Adipose tissue (tissue), 3 donors: Measurements from ENCODE around the gene LMF1. TPM values are rescaled to one million over a fixed set of nuclear protein-coding genes. Genes with fewer than 3 reads are reported as not detected.
"Not testable (repeated sequence)": the region's sequence is repeated elsewhere in the genome, so short reads cannot be mapped to it uniquely, and the experiment has no call there.

Experiments used
- H3K27ac ChIP-seq: one replicate; pipeline ENCODE4 v1.5.1; 2013; ENCODE audit warnings: low read depth, low read length
- WGBS, 3 donors: extraction: QIAGEN DNeasy Blood & Tissue Kit; methylation state at CpG; one replicate each; pipeline ENCODE4 v1.1.7; 2013; 5-methylcytosine and 5-hydroxymethylcytosine counted together
- polyA plus RNA-seq, 3 donors: library from polyadenylated mRNA; stranded (reverse); fragments of 200-250 nt; gene quantifications; one replicate each; pipeline ENCODE4 v1.2.3, GENCODE V29; 2013
- donor health status: healthy with polysubstance abuse.
- donor health status: Bipolar disorder and iron deficiency.
- donor health status: healthy.

LMF1 gene
- polyA plus RNA-seq, 3 donors: 8.7 to 13.0 (median 12.3) TPM

- WGBS, 3 donors: 95 to 96% (median 95%) methylated on average over 5 of the region's 5 CpGs
- no peak overlapping the region for H3K27ac ChIP-seq
Observed at GRCh38 chr16:884232-884631, 86.6 kb downstream of the LMF1 start.

GRCh38 chr16:883781-884180 is 87.0 kb downstream of the LMF1 start:
- no peak overlapping the region for H3K27ac ChIP-seq
- 94 to 98% (median 98%) methylated on average over 2 of the region's 2 CpGs for WGBS, 3 donors

- no peak overlapping the region for H3K27ac ChIP-seq
- WGBS, 3 donors: 88 to 94% (median 94%) methylated on average over 3 of the region's 3 CpGs
Observed at GRCh38 chr16:883340-883739, 87.4 kb downstream of the LMF1 start.

- WGBS, 3 donors: 92 to 97% (median 94%) methylated on average over 14 to 15 of the region's 15 CpGs
- H3K27ac ChIP-seq: not testable (repeated sequence)
Observed at GRCh38 chr16:882671-883070, 88.1 kb downstream of the LMF1 start.

- 82 to 91% (median 86%) methylated on average over 7 of the region's 7 CpGs for WGBS, 3 donors
Observed at GRCh38 chr16:882256-882655, 88.5 kb downstream of the LMF1 start.

GRCh38 chr16:881219-882097 is 89.3 kb downstream of the LMF1 start:
- no peak overlapping the region for H3K27ac ChIP-seq
- 85 to 88% (median 86%) methylated on average over 21 of the region's 21 CpGs for whole genome bisulfite sequencing, 3 donors

More at GRCh38 chr16:882256-882655, 88.5 kb downstream of the LMF1 start:
- no peak overlapping the region for H3K27ac ChIP-seq

GRCh38 chr16:880471-881171 is 90.2 kb downstream of the LMF1 start:
- no peak overlapping the region for H3K27ac ChIP-seq
- 91 to 96% (median 95%) methylated on average over 22 to 23 of the region's 23 CpGs for WGBS, 3 donors

GRCh38 chr16:879986-880385 is 90.8 kb downstream of the LMF1 start:
- no peak overlapping the region for H3K27ac ChIP-seq
- 91 to 96% (median 93%) methylated on average over 16 of the region's 16 CpGs for WGBS, 3 donors

- 90 to 97% (median 93%) methylated on average over 21 to 27 of the region's 27 CpGs for WGBS, 3 donors
- no peak overlapping the region for H3K27ac ChIP-seq
Observed at GRCh38 chr16:879461-879861, 91.3 kb downstream of the LMF1 start.

GRCh38 chr16:878886-879285 is 91.9 kb downstream of the LMF1 start:
- no peak overlapping the region for H3K27ac ChIP-seq
- WGBS, 3 donors: 89 to 93% (median 93%) methylated on average over 11 to 14 of the region's 14 CpGs

- H3K27ac ChIP-seq: no peak overlapping the region
- 83 to 85% (median 85%) methylated on average over 41 to 44 of the region's 44 CpGs for WGBS, 3 donors
Observed at GRCh38 chr16:878072-878784, 92.6 kb downstream of the LMF1 start.

- H3K27ac ChIP-seq: no peak overlapping the region
- WGBS, 3 donors: 76 to 89% (median 79%) methylated on average over 31 of the region's 31 CpGs
Observed at GRCh38 chr16:877242-878071, 93.3 kb downstream of the LMF1 start.

GRCh38 chr16:876523-877241 is 94.1 kb downstream of the LMF1 start:
- no peak overlapping the region for H3K27ac ChIP-seq
- 86 to 92% (median 91%) methylated on average over 25 of the region's 25 CpGs for WGBS, 3 donors

- no peak overlapping the region for H3K27ac ChIP-seq
- WGBS, 3 donors: 91 to 94% (median 92%) methylated on average over 22 of the region's 22 CpGs
Observed at GRCh38 chr16:876041-876335, 94.8 kb downstream of the LMF1 start.

GRCh38 chr16:875182-876040 is 95.4 kb downstream of the LMF1 start:
- no peak overlapping the region for H3K27ac ChIP-seq
- 91 to 93% (median 92%) methylated on average over 25 to 30 of the region's 30 CpGs for whole genome bisulfite sequencing, 3 donors

GRCh38 chr16:874366-875181 is 96.2 kb downstream of the LMF1 start:
- 92 to 95% (median 92%) methylated on average over 40 to 48 of the region's 48 CpGs for WGBS, 3 donors
- no peak overlapping the region for H3K27ac ChIP-seq
